GM19193 (cell line): Measurements from ENCODE around the gene GPR152.
A peak's percentile ranks its signal among the peaks of the same experiment; 100 is the strongest.

ENCODE experiments used
- POLR2A ChIP-seq: IDR thresholded peaks from 4 replicates; pipeline ENCODE4 v1.6.1; 2011; ENCODE audit not compliant: insufficient read depth, insufficient read length; ENCODE audit errors: extremely low read depth

Gene GPR152

DNA sequence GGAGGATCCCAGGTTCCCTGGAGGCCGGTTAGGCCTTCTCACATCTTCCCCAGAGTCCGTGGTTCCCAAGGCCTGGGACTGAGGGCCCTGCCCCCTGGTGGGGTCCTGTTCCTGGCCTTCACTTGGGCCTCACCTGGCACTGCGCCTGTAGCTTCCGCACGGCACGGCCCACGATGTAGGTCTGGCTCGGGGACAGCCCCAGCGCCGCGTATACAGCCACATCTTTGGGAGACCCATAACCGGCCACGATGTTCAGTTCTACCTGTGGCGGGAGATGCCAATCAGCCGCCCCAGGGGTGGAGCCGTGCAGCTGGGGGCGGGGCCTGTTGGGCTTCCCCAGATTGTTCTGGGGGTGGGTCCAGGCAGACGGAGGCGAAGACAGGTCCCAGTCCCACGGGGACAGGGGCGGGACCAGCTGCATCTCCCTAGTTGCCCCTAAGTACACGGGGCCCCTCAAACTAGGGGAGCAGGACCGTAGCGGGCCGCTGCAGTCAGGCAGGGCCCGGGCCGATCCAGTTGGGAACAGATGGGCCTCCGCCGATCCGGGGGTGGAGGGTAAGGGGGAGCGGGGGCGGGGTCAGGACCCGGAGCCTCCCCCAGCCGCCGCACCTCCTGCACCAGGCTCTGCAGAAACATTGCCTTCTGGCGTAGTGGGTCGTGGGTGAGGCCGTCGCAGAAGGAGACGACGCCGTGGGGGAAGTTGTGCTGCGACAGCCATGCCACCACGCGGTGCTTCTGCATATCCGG is 40.4 kb upstream of the GPR152 start:
- TF ChIP-seq POLR2A, result no peak

DNA sequence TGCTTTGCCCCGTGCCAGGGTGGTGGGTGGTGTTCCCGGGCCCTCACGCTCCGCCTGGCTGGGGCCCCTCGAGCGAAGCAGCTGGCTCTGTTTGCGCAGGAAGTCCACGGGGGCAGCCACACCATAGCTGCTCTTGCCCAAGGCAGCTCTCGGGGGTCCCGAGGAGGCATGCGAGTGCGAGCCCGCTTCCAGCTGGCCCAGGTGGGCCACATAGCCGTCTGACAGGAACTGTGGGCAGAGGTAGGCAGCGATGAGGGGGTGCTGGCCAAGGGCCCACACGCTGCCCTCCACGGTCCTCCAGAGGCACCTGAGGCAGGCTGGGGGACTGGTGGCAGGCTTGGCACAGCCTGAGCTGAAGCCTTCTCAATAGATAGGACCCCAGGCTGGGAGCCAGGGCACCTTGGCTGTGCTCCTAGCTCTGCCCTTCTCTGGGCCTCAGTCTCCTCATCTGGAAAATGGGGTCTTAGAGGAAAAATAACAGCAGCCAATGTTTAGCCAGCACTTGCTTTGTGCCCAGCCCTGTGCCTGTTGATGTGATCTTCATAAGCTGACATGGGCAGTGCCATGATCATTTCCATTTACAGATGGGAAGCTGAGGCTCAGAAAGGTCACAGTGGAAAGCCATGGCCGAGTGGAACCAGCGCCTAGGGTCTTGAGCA is 39.7 kb upstream of the GPR152 start:
- no peak for TF ChIP-seq POLR2A

GRCh38 chr11:67491276-67492068 is 38.9 kb upstream of the GPR152 start:
- no peak for TF ChIP-seq POLR2A

- no peak for TF ChIP-seq POLR2A
Measured at GRCh38 chr11:67490727-67491065, 38.2 kb upstream of the GPR152 start.

DNA sequence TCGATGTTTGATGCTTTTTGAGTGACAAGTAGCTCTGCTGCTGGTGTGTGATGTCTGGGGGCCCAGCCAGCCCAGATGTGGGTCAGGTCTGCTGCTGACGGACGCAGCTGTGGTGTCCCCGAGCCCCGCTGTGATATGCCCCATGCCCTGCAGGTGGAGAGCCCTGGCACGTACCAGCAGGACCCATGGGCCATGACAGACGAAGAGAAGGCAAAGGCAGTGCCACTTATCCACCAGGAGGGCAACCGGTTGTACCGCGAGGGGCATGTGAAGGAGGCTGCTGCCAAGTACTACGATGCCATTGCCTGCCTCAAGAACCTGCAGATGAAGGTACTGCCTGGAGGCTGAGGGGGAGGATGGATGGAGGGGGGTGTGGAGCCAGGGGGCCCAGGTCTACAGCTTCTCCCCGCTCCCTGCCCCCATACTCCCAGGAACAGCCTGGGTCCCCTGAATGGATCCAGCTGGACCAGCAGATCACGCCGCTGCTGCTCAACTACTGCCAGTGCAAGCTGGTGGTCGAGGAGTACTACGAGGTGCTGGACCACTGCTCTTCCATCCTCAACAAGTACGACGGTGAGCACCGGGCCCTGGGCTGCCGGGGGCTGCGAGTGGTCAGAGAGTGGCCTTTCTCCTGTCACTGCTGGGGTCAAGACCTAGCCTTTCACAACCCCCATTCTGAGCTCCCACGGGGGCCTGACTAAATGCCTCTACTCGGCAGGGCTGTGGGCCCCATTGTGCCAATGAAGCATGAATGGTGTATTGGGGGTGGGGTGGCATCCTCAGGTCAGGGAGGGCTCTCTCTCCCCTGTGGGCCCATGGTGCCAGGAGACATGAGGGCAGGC is 37.6 kb upstream of the GPR152 start:
- no peak for TF ChIP-seq POLR2A

DNA sequence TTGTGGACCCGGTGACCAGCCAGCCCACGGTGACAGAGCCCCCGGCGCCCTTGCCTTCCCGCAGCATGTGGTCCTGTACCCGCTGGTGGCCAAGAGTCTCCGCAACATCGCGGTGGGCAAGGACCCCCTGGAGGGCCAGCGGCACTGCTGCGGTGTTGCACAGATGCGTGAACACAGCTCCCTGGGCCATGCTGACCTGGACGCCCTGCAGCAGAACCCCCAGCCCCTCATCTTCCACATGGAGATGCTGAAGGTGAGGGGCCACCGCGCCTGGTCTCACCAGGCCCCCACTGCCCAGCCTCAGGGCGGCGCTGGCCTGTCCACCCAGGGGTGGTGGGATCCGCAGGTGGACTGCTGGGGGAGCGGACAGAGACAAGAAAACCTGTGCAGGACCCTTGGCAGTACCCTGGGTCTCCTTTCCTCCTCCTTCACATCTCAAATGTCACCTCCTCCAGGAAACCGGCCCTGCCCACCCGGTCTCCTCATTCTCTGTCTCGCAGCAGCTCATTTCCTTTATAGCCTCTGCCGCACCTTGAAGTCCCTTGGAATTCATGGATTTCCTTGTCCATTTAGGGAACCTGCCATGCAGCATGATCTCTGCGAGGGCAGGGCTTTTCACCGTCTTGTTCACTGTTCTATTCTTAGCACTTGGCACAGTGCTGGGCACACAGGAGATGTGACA is 36.8 kb upstream of the GPR152 start:
- no peak for TF ChIP-seq POLR2A

DNA sequence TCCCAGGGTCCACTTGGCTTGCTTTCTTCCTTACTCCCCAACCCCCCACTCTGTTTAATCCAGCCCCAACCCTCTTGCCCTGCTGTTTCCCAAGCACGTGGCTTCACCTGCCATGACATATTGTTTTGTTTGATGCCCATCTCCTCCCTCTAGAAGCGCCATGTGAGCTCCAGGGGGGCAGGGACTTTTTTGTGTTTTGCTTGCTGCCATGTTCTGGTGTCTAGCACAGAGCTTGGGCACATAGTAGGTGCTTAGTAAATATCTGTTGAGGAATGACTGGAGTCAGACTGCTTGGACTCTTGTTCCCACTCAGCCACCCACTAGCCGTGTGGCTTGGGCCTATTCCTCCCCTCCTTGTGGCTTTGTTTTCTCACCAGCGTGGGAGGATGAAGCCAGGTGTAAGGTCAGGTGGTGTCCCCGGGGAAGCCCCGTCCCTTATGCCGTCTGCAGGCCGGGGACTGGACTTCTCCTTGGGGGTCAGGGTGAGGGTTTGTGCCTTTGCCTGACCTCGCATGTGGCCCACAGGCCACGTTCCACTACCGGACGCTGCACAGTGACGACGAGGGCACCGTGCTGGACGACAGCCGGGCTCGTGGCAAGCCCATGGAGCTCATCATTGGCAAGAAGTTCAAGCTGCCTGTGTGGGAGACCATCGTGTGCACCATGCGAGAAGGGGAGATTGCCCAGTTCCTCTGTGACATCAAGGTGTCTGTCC is 34.1 kb upstream of the GPR152 start:
- TF ChIP-seq POLR2A, result no peak

DNA sequence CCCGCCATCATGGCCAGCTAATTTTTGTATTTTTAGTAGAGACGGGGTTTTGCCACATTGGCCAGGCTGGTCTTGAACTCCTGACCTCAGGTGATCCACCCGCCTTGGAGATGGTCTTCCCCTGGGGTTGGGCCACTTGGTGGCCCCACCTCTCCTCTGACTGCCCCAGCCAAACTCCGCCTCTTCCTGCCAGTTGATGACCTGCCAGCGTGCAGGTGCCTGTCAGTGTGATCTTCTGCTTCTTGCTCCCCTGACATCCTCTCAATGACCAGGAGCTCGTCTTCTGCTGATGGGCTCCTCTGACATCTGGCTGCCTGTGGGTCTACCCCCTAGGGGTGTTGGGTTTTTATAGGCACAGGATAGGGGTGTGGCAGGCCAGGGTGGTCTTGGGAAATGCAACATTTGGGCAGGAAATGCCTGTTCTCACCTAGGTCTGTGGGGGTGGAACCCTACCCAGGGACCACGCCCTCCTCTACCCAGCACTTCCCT is 33.4 kb upstream of the GPR152 start:
- TF ChIP-seq POLR2A, result peak; percentile 77

- TF ChIP-seq POLR2A, result peak; percentile 54
Measured at GRCh38 chr11:67484847-67485311, 32.4 kb upstream of the GPR152 start.

- no peak for TF ChIP-seq POLR2A
Measured at GRCh38 chr11:67483831-67484665, 31.5 kb upstream of the GPR152 start.

- TF ChIP-seq POLR2A, result peak; percentile 72
Measured at GRCh38 chr11:67482827-67483798, 30.6 kb upstream of the GPR152 start, which contains the start of gene AIP. Gene AIP, plus strand, starts transcription at chr11:67483026. Its CDS starts 133 bp downstream, at chr11:67483159.

GRCh38 chr11:67482275-67482826 is 29.8 kb upstream of the GPR152 start:
- TF ChIP-seq POLR2A, result no peak

GRCh38 chr11:67472882-67473281 is 20.4 kb upstream of the GPR152 start:
- no peak for TF ChIP-seq POLR2A
